AG09319 (cell line): Measurements from ENCODE around the gene TAF11L13.

ENCODE experiments used
- DNase-seq: peaks from one replicate; pipeline ENCODE4 v3.0.0-alpha.2; 2010; ENCODE audit warnings: low read depth; ENCODE audit errors: extremely low read depth
- TF ChIP-seq, protein P1 (sequence below): IDR thresholded peaks from 2 replicates; pipeline ENCODE4 v1.5.1; 2011; ENCODE audit warnings: low read depth, mild to moderate bottlenecking, inconsistent platforms, low read length, moderate library complexity

The TAF11L13 gene

DNA sequence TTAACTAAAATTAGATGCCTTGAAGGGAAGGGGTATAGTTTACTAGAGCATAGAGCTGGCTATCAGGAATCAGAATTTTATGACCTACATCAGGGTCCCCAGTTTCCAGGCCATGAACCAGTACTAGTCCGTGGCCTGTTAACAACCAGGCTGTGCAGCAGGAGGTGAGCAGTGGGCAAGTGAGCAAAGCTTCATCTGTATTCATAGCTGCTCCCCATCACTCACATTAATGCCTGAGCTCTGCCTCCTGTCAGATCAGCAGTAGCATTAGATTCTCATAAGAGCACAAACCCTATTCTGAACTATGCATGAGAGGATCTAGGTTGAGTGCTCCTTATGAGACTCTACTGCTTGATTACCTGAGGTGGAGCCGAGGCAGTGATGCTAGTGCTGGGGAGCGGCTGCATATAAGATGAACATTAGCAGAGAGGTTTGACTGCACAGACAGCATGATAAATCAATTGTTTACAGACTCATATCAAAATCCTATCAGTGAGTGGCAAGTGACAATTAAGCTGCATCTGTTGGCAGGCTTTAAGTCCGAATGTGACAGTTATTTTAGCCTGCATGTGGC lies 47.0 kb downstream of the TAF11L13 start:
- TF ChIP-seq, protein P1, sequence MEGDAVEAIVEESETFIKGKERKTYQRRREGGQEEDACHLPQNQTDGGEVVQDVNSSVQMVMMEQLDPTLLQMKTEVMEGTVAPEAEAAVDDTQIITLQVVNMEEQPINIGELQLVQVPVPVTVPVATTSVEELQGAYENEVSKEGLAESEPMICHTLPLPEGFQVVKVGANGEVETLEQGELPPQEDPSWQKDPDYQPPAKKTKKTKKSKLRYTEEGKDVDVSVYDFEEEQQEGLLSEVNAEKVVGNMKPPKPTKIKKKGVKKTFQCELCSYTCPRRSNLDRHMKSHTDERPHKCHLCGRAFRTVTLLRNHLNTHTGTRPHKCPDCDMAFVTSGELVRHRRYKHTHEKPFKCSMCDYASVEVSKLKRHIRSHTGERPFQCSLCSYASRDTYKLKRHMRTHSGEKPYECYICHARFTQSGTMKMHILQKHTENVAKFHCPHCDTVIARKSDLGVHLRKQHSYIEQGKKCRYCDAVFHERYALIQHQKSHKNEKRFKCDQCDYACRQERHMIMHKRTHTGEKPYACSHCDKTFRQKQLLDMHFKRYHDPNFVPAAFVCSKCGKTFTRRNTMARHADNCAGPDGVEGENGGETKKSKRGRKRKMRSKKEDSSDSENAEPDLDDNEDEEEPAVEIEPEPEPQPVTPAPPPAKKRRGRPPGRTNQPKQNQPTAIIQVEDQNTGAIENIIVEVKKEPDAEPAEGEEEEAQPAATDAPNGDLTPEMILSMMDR = no peak
- DNase-seq = no peak

DNA sequence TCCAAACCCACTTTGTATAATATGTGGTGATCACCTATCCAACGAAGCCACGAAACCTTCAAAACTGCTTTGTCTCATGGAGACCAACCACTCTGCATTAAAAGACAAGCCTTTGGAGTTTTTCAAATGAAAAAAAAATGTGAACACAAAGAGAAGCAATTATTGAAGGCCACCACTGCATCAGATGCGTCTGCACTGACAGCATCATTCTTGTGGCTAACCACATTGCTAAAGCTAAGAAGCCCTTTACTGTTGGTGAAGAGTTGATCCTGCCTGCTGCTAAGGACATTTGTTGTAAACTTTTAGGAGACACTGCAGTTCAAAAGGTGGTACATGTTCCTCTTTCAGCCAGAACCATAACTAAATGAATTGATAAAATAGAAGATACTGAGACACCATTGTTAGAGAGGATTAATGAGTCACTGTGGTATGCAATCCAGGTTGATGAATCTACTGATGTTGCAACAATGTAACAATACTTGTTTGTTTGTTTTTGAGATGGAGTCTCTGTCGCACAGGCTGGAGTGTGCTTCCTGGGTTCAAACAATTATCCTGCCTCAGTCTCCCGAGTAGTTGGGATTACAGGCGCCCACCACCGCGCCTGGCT lies 47.8 kb downstream of the TAF11L13 start:
- TF ChIP-seq, protein P1 = no peak
- no peak for DNase-seq

DNA sequence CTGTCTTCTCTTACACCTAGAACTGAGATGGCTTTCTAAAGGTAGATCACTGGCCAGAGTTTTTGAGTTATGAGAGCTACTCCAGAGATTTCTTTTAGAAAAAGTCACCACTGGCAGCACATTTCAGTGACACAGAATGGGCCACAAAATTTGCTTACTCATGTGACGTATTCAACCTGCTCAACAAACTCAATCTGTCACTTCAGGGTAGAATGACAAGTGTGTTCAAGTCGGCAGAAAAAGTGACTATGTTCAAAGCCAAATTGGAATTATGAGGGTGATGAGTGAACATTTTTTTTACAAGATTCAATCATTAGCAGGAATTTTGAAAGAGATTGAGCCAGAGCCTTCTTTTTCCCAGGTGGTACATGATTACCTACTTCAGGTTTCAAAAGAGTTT lies 48.8 kb downstream of the TAF11L13 start:
- TF ChIP-seq, protein P1 = no peak
- no peak for DNase-seq
